ENCODE measurements around the gene STRAP. TPM values are rescaled to one million over a fixed set of nuclear protein-coding genes. Genes with fewer than 3 reads are reported as not detected.

The STRAP gene
- total and polyA plus RNA-seq, 2 experiments from 2014 or later = 229 to 403 TPM

DNA sequence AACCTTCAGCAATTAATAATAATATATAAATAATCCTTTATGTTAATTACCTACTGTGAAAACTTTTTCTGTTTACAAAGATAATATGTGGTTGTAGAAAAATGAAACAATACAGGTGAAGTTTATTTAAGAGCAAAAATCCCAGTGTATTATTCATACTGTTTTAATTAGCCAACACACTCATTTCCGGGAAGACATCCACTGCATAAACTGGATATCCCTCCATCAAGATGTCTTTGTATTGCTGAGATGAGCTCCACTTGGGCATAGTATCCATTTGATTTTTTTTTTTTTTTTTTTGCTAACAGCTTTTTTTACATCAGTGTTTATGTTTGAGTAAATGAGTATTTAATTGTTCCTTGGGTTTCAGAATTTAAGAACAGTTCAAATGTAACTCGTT is 15.2 kb downstream of the STRAP start:
- H3K79me2 ChIP-seq (replicated peaks; ENCODE audit: insufficient read depth) = peaks cover 20% of the 10 kb centered on the region; the same call in 1 of the 2 replicates
- Mint-ChIP-seq H3K4me3 (no peak overlapping the region), H3K27me3 (ENCODE audit: insufficient read depth, low read depth, poor library complexity) (peaks cover 2% of the 10 kb centered on the region), H3K27ac (no peak overlapping the region), H3K9me3 (no peaks in the 10 kb centered on the region), H3K4me1 (no peaks in the 10 kb centered on the region), H3K36me3 (ENCODE audit: low read depth) (peaks cover 72% of the 10 kb centered on the region)
- ATAC-seq = no peak
- H3K9me2 ChIP-seq (ENCODE audit: insufficient read depth) = no peaks in the 10 kb centered on the region
- TF ChIP-seq, protein P1, sequence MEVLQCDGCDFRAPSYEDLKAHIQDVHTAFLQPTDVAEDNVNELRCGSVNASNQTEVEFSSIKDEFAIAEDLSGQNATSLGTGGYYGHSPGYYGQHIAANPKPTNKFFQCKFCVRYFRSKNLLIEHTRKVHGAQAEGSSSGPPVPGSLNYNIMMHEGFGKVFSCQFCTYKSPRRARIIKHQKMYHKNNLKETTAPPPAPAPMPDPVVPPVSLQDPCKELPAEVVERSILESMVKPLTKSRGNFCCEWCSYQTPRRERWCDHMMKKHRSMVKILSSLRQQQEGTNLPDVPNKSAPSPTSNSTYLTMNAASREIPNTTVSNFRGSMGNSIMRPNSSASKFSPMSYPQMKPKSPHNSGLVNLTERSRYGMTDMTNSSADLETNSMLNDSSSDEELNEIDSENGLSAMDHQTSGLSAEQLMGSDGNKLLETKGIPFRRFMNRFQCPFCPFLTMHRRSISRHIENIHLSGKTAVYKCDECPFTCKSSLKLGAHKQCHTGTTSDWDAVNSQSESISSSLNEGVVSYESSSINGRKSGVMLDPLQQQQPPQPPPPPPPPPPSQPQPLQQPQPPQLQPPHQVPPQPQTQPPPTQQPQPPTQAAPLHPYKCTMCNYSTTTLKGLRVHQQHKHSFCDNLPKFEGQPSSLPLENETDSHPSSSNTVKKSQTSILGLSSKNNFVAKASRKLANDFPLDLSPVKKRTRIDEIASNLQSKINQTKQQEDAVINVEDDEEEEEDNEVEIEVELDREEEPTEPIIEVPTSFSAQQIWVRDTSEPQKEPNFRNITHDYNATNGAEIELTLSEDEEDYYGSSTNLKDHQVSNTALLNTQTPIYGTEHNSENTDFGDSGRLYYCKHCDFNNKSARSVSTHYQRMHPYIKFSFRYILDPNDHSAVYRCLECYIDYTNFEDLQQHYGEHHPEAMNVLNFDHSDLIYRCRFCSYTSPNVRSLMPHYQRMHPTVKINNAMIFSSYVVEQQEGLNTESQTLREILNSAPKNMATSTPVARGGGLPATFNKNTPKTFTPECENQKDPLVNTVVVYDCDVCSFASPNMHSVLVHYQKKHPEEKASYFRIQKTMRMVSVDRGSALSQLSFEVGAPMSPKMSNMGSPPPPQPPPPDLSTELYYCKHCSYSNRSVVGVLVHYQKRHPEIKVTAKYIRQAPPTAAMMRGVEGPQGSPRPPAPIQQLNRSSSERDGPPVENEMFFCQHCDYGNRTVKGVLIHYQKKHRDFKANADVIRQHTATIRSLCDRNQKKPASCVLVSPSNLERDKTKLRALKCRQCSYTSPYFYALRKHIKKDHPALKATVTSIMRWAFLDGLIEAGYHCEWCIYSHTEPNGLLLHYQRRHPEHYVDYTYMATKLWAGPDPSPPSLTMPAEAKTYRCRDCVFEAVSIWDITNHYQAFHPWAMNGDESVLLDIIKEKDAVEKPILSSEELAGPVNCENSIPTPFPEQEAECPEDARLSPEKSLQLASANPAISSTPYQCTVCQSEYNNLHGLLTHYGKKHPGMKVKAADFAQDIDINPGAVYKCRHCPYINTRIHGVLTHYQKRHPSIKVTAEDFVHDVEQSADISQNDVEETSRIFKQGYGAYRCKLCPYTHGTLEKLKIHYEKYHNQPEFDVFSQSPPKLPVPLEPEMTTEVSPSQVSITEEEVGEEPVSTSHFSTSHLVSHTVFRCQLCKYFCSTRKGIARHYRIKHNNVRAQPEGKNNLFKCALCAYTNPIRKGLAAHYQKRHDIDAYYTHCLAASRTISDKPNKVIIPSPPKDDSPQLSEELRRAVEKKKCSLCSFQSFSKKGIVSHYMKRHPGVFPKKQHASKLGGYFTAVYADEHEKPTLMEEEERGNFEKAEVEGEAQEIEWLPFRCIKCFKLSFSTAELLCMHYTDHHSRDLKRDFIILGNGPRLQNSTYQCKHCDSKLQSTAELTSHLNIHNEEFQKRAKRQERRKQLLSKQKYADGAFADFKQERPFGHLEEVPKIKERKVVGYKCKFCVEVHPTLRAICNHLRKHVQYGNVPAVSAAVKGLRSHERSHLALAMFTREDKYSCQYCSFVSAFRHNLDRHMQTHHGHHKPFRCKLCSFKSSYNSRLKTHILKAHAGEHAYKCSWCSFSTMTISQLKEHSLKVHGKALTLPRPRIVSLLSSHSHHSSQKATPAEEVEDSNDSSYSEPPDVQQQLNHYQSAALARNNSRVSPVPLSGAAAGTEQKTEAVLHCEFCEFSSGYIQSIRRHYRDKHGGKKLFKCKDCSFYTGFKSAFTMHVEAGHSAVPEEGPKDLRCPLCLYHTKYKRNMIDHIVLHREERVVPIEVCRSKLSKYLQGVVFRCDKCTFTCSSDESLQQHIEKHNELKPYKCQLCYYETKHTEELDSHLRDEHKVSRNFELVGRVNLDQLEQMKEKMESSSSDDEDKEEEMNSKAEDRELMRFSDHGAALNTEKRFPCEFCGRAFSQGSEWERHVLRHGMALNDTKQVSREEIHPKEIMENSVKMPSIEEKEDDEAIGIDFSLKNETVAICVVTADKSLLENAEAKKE (CRISPR knock-in tag; IDR thresholded peaks at IDR 0.05) = no peak
- no peak for TF ChIP-seq ZNF114 (CRISPR knock-in tag; IDR thresholded peaks at IDR 0.05)
- no peak for TF ChIP-seq NANOG (IDR thresholded peaks at IDR 0.05; ENCODE audit: borderline replicate concordance)
- TF ChIP-seq ZNF331 (CRISPR knock-in tag; IDR thresholded peaks at IDR 0.05; ENCODE audit: low read depth) = no peak
- no peak for TF ChIP-seq ETS1 (IDR thresholded peaks at IDR 0.05)
- TF ChIP-seq, protein P2, sequence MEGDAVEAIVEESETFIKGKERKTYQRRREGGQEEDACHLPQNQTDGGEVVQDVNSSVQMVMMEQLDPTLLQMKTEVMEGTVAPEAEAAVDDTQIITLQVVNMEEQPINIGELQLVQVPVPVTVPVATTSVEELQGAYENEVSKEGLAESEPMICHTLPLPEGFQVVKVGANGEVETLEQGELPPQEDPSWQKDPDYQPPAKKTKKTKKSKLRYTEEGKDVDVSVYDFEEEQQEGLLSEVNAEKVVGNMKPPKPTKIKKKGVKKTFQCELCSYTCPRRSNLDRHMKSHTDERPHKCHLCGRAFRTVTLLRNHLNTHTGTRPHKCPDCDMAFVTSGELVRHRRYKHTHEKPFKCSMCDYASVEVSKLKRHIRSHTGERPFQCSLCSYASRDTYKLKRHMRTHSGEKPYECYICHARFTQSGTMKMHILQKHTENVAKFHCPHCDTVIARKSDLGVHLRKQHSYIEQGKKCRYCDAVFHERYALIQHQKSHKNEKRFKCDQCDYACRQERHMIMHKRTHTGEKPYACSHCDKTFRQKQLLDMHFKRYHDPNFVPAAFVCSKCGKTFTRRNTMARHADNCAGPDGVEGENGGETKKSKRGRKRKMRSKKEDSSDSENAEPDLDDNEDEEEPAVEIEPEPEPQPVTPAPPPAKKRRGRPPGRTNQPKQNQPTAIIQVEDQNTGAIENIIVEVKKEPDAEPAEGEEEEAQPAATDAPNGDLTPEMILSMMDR (conservative IDR thresholded peaks at IDR 0.05; ENCODE audit: low read depth in 2 of 2) = no peak
- no peak for TF ChIP-seq CREB1 (CRISPR knock-in tag; IDR thresholded peaks at IDR 0.05; ENCODE audit: low read depth)
- no peak for TF ChIP-seq REST (IDR thresholded peaks at IDR 0.05; ENCODE audit: unreplicated experiment)
- no peak for TF ChIP-seq STAT1 (IDR thresholded peaks at IDR 0.05; ENCODE audit: unreplicated experiment)
- no peak for TF ChIP-seq EZH2 (IDR thresholded peaks at IDR 0.05; ENCODE audit: low read depth, unreplicated experiment)
- H3K27ac ChIP-seq (ENCODE audit: low read depth) = no peak overlapping the region
- no peaks in the 10 kb centered on the region for H3K27me3 ChIP-seq (ENCODE audit: insufficient read depth)
- no peak overlapping the region for H3K4me2 ChIP-seq
- H4K20me1 ChIP-seq (replicated peaks; ENCODE audit: insufficient read depth) = 0 out of 2 replicates have a peak, but pooled peaks cover 28% of the 10 kb centered on the region
- H3K36me3 ChIP-seq (ENCODE audit: insufficient read depth) = peaks cover 58% of the 10 kb centered on the region
- H2AFZ ChIP-seq = no peak overlapping the region
- no peak for DNase-seq (ENCODE audit: low spot score)
- no peaks in the 10 kb centered on the region for H3K4me1 ChIP-seq (ENCODE audit: insufficient read depth)
- no peaks in the 10 kb centered on the region for H3F3A ChIP-seq (replicated peaks; ENCODE audit: low read depth)
- no peak overlapping the region for H3K4me3 ChIP-seq
